GM12878 (cell line): ENCODE results near the gene RNASEH2A. TPM values are rescaled to one million over a fixed set of nuclear protein-coding genes. Genes with fewer than 3 reads are reported as not detected.
"Not testable (repeated sequence)": the region's sequence is repeated elsewhere in the genome, so short reads cannot be mapped to it uniquely, and the experiment has no call there.

Source experiments
- ATAC-seq: fragments of 200-7000 bp; cut with Tn5 transposase; 3 replicates; pipeline ENCODE4 v1.9.1; 2020; ENCODE audit warnings: mild to moderate bottlenecking, moderate library complexity
- BruUV-seq: library from RNA; stranded (reverse); fragments of 400-500 nt; replicated peaks from 2 replicates; lab custom pipeline; 2021; lab: Mats Ljungman, UMichigan
- CTCF ChIA-PET: fragments of 300-600 bp; sonication (Branson Sonifier 250); formaldehyde crosslinking; extraction: SDS; loops from one replicate; lab custom pipeline; 2021; ENCODE audit warnings: inconsistent platforms; lab: Yijun Ruan, JAX
- POLR2A ChIA-PET: fragments of 350-600 bp; formaldehyde crosslinking; extraction: SDS; loops from one replicate; lab custom pipeline; 2021; ENCODE audit warnings: inconsistent platforms; lab: Charles Lee
- RAD21 ChIA-PET: fragments of 300-600 bp; sonication (Branson Sonifier 250); formaldehyde crosslinking; loops from one replicate; lab custom pipeline; 2023; ENCODE audit warnings: antibody characterized with exemption; ENCODE audit not compliant: unreplicated experiment; lab: Charles Lee
- SMC1A ChIA-PET: fragments of 300-600 bp; sonication (Branson Sonifier 250); formaldehyde crosslinking; loops from one replicate; lab custom pipeline; 2023; ENCODE audit not compliant: unreplicated experiment, uncharacterized antibody; lab: Charles Lee
- DNase-seq: peaks from one replicate; pipeline ENCODE4 v3.0.0-alpha.2; 2011; ENCODE audit warnings: low read depth, low spot score
- FAIRE-seq: peaks from 3 replicates; lab custom pipeline; 2011; peaks lifted over from hg19 to GRCh38; lab: Jason Lieb, UNC
- H2AFZ ChIP-seq: 2 replicates; pipeline ENCODE4 v1.6.0; 2011; ENCODE audit warnings: low read depth, low read length, control low read depth; ENCODE audit not compliant: control insufficient read depth
- H3K27ac ChIP-seq: 2 replicates; pipeline ENCODE4 v1.5.1; 2011; ENCODE audit warnings: control low read depth; ENCODE audit not compliant: control insufficient read depth, insufficient read depth
- H3K27me3 ChIP-seq, 2 experiments: replicated peaks in 1 of 2; 2 replicates each; pipeline versions ENCODE4 v1.6.0 to v1.6.1; 2011; ENCODE audit warnings: low read length in 1 of 2; ENCODE audit not compliant: control insufficient read depth in 2 of 2, insufficient read depth in 2 of 2
- H3K36me3 ChIP-seq, 2 experiments: 2 replicates each; pipeline ENCODE4 v1.5.1; 2011; ENCODE audit warnings: low read length in 1 of 2; ENCODE audit not compliant: control insufficient read depth in 2 of 2, insufficient read depth in 2 of 2
- H3K4me1 ChIP-seq: 2 replicates; pipeline ENCODE4 v1.6.1; 2011; ENCODE audit warnings: mild to moderate bottlenecking, low read length, moderate library complexity, mixed read lengths; ENCODE audit not compliant: control insufficient read depth, insufficient read depth
- H3K4me2 ChIP-seq: 2 replicates; pipeline ENCODE4 v1.6.0; 2011; ENCODE audit warnings: control low read depth; ENCODE audit not compliant: control insufficient read depth, insufficient read depth
- H3K4me3 ChIP-seq: fragments of 200-600 bp; sonication (generic); 2 replicates; pipeline ENCODE4 v1.5.1; 2016
- H3K79me2 ChIP-seq: 2 replicates; pipeline ENCODE4 v1.6.0; 2011; ENCODE audit warnings: low read length; ENCODE audit not compliant: control insufficient read depth, insufficient read depth
- H3K9ac ChIP-seq: 2 replicates; pipeline ENCODE4 v1.8.0; 2011; ENCODE audit warnings: low read length, control low read depth, mixed read lengths; ENCODE audit not compliant: control insufficient read depth, insufficient read depth
- H3K9me3 ChIP-seq: replicated peaks from 3 replicates; pipeline ENCODE4 v1.5.1; 2011; ENCODE audit warnings: mild to moderate bottlenecking, low read length; ENCODE audit not compliant: control insufficient read depth, insufficient read depth
- H4K20me1 ChIP-seq: 2 replicates; pipeline ENCODE4 v1.6.0; 2011; ENCODE audit not compliant: control insufficient read depth, insufficient read depth
- BHLHE40 ChIP-seq, 2 experiments: fragments of 450-650 bp in 1 of 2; IDR thresholded peaks; 2 replicates each; pipeline ENCODE4 v1.6.1; 2011 to 2017; ENCODE audit warnings: low read depth in 2 of 2, borderline replicate concordance in 1 of 2, improper control_type of control experiment in 1 of 2, low read length in 1 of 2, mild to moderate bottlenecking in 1 of 2
- IKZF2 ChIP-seq, 2 experiments: fragments of 450-650 bp; IDR thresholded peaks; 2 replicates each; pipeline ENCODE4 v1.6.1; 2017; ENCODE audit warnings: mild to moderate bottlenecking in 2 of 2, moderate library complexity in 2 of 2
- PRDM15 ChIP-seq: fragments of 450-650 bp; formaldehyde crosslinking; IDR thresholded peaks from 2 replicates; pipeline ENCODE4 v1.4.0; 2020; ENCODE audit warnings: mild to moderate bottlenecking, moderate library complexity
- RFX5 ChIP-seq: IDR thresholded peaks from 2 replicates; pipeline ENCODE4 v1.6.1; 2011; ENCODE audit warnings: low read depth, low read length, improper control_type of control experiment
- SP1 ChIP-seq: IDR thresholded peaks from one replicate; pipeline ENCODE4 v1.6.1; 2011; ENCODE audit warnings: low read depth, low read length
- STAT3 ChIP-seq: IDR thresholded peaks from 2 replicates; pipeline ENCODE4 v1.6.1; 2011; ENCODE audit warnings: low read depth, low read length, improper control_type of control experiment
- TBL1XR1 ChIP-seq: IDR thresholded peaks from 2 replicates; pipeline ENCODE4 v1.6.1; 2012; ENCODE audit warnings: low read depth, low read length, improper control_type of control experiment
- ZNF217 ChIP-seq: fragments of 450-650 bp; IDR thresholded peaks from 2 replicates; pipeline ENCODE4 v1.6.1; 2017; ENCODE audit warnings: antibody characterized with exemption, mild to moderate bottlenecking
- ZNF24 ChIP-seq: fragments of 450-650 bp; IDR thresholded peaks from 2 replicates; pipeline ENCODE4 v1.6.1; 2017; ENCODE audit warnings: antibody characterized with exemption, mild to moderate bottlenecking
- WGBS: methylation state at CpG from one replicate; pipeline ENCODE4 v1.1.6; 2016; ENCODE audit warnings: low lambda C conversion rate; ENCODE audit not compliant: insufficient replicate concordance, insufficient coverage; ENCODE audit errors: missing lambda C conversion rate; 5-methylcytosine and 5-hydroxymethylcytosine counted together
- in situ Hi-C: fragments of 300-500 bp; cut with MboI; formaldehyde crosslinking; loops from 9 replicates; pipeline ENCODE4 v1.14.3; 2018; ENCODE audit warnings: mixed read lengths
- intact Hi-C: fragments of 100-400 bp; cut with micrococcal nuclease; formaldehyde crosslinking; loops from one replicate; pipeline ENCODE4 v1.14.2; 2022; ENCODE audit not compliant: unreplicated experiment
- polyA plus RNA-seq, 11 experiments: library from polyadenylated mRNA; depleted of rRNA in 4 of 11; unstranded in 6 of 11; stranded (reverse) in 5 of 11; fragments of >200 nt; fragmentation: Nextera tagmentation in 4 of 11; fragmentation: Illumina TruSeq in 1 of 11; extraction: Ambion mirVana in 4 of 11; extraction: Trizol in 1 of 11; gene quantifications; 1 replicate in 1 of 11; 2 replicates in 10 of 11; pipeline versions ENCODE4 v1.2.1 to v1.2.3, GENCODE V29; 2011 to 2016; ENCODE audit warnings: inconsistent platforms in 2 of 11, missing spikeins in 2 of 11, low read depth in 1 of 11
- total RNA-seq, 4 experiments: library from RNA; depleted of rRNA in 3 of 4; stranded (reverse); fragments of >200 nt in 3 of 4; fragmentation: Illumina TruSeq in 1 of 4; extraction: Trizol in 1 of 4; gene quantifications; 2 replicates each; pipeline versions ENCODE4 v1.2.1 to v1.2.3, GENCODE V29; 2013 to 2021

The RNASEH2A gene
- total and polyA plus RNA-seq, 10 of the 15 experiments (the other 5 are each of a cell fraction or from before 2014, with no cell fraction given) = 17.4 to 103 (median 40.4) TPM

- H3K4me3 ChIP-seq = no peak overlapping the region
- intact Hi-C loops = no loop called here
- H3K4me2 ChIP-seq = no peak overlapping the region
- TF ChIP-seq RFX5 = no peak
- no peak for TF ChIP-seq PRDM15 (CRISPR knock-in tag)
- TF ChIP-seq ZNF217 = no peak
- no peak for TF ChIP-seq TBL1XR1
- no peak for TF ChIP-seq SP1
- no peak for TF ChIP-seq BHLHE40 (IDR thresholded peaks at IDR 0.05; ENCODE audit: borderline replicate concordance in 1 of 2, low read depth in 2 of 2, low read length in 1 of 2)
- TF ChIP-seq IKZF2 (IDR thresholded peaks at IDR 0.05) = no peak
- TF ChIP-seq STAT3 = no peak
- no peak for TF ChIP-seq ZNF24
- ChIA-PET CTCF (interaction anchor here (0.6 to 2.8 kb wide), 5 partner anchors 15 to 38 kb away, joined by 3 to 10 read pairs (median 3); no protein-coding TSS in a partner anchor), RAD21 (no interaction called here), POLR2A (interaction anchor here (0.7 kb wide), 1 partner anchor 1432 kb away, joined by 4 read pairs; no protein-coding TSS in a partner anchor), SMC1A (interaction anchor here (0.7 to 1.4 kb wide), 4 partner anchors 10 to 915 kb away, joined by 3 read pairs; no protein-coding TSS in a partner anchor)
- no peaks in the 10 kb centered on the region for H3K27me3 ChIP-seq
- H3K9me3 ChIP-seq = no peaks in the 10 kb centered on the region
- no peaks in the 10 kb centered on the region for H4K20me1 ChIP-seq
- H3K4me1 ChIP-seq = no peaks in the 10 kb centered on the region
- no peak for DNase-seq
- BruUV-seq = no TSS peak
- H2AFZ ChIP-seq = no peak overlapping the region
- FAIRE-seq = no peak
- WGBS = 98% methylated on average over 7 of the region's 7 CpGs
- ATAC-seq = no peak
- H3K79me2 ChIP-seq = no peaks in the 10 kb centered on the region
- H3K36me3 ChIP-seq = no peaks in the 10 kb centered on the region; a peak in 1 of 4 replicates
- no peak overlapping the region for H3K27ac ChIP-seq
- in situ Hi-C loops = no loop called here
- H3K9ac ChIP-seq = no peak overlapping the region
These were observed 8.7 kb downstream of the RNASEH2A start for GRCh38 chr19:12815088-12815487.

GRCh38 chr19:12817188-12817587 lies 10.8 kb downstream of the RNASEH2A start:
- H3K9ac ChIP-seq, H3K27me3 ChIP-seq, in situ Hi-C loops, H3K27ac ChIP-seq, BruUV-seq, H2AFZ ChIP-seq, H3K4me2 ChIP-seq, H4K20me1 ChIP-seq, SMC1A ChIA-PET, ATAC-seq, RAD21 ChIA-PET, DNase-seq, H3K9me3 ChIP-seq, H3K4me3 ChIP-seq, H3K4me1 ChIP-seq, FAIRE-seq, H3K79me2 ChIP-seq, POLR2A ChIA-PET, H3K36me3 ChIP-seq, intact Hi-C loops: not testable (repeated sequence)
- WGBS = 70% methylated on average over 6 of the region's 6 CpGs
- CTCF ChIA-PET = interaction anchor here (0.6 to 2.8 kb wide), 3 partner anchors 30 to 147 kb away, joined by 3 to 10 read pairs (median 4); no protein-coding TSS in a partner anchor
